SHP77 (cell line): ENCODE measurements around the gene FASLG.
A peak's percentile ranks its signal among the peaks of the same experiment; 100 is the strongest.
"Not testable (repeated sequence)": the region's sequence is repeated elsewhere in the genome, so short reads cannot be mapped to it uniquely, and the experiment has no call there.

Experiments
- DNase-seq, 2 experiments: peaks; one replicate each; lab custom pipeline; 2025; lab: John Stamatoyannopoulos, UW

FASLG gene

DNA sequence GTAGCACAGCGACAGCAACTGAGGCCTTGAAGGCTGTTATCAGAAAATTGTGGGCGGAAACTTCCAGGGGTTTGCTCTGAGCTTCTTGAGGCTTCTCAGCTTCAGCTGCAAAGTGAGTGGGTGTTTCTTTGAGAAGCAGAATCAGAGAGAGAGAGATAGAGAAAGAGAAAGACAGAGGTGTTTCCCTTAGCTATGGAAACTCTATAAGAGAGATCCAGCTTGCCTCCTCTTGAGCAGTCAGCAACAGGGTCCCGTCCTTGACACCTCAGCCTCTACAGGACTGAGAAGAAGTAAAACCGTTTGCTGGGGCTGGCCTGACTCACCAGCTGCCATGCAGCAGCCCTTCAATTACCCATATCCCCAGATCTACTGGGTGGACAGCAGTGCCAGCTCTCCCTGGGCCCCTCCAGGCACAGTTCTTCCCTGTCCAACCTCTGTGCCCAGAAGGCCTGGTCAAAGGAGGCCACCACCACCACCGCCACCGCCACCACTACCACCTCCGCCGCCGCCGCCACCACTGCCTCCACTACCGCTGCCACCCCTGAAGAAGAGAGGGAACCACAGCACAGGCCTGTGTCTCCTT lies at the start of gene FASLG:
Gene FASLG, plus strand, starts transcription at position 233 of the 583 bp plus-strand sequence. Its CDS starts 99 bp downstream, at position 332.
- DNase-seq = no peak

DNA sequence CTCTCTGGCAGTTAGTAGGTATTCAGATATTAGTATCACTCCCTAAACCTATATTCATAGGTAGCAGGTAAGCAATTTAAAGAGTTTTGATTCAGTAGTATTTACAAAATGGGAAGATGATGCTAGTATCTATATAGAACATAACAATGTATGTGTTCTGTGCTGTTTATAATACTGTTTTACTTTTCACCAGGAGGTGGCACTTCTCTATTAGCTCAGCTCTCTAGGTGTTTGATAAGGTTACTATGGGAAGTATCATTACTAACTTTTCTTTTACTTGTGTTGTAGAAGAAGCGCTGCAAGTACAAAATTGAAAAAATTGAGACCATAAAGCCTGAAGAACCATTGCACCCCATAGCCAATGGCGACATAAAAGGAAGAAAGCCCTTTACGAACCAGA lies 49.4 kb upstream of the FASLG start:
- no peak for DNase-seq

GRCh38 chr1:172612478-172612877 lies 46.4 kb upstream of the FASLG start:
- DNase-seq = no peak

DNA sequence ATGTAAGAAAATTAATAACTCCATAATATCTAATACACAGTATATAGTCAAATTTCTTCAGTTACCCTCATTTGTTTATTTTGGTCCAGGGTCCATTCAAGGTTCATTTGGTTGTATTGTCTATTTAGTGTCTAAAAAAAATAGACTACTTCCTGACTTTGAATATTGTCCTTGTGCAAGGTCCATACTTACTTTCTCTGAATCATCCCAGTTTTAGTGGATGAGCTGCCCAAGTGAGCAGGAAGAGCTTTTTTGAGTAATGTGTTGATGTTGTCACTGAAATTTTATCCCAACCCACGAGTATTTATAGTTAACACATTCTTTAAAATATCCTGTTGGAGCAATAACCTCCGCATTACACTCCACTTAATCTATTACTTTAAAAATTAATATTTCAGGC lies 45.6 kb upstream of the FASLG start:
- DNase-seq = no peak

DNA sequence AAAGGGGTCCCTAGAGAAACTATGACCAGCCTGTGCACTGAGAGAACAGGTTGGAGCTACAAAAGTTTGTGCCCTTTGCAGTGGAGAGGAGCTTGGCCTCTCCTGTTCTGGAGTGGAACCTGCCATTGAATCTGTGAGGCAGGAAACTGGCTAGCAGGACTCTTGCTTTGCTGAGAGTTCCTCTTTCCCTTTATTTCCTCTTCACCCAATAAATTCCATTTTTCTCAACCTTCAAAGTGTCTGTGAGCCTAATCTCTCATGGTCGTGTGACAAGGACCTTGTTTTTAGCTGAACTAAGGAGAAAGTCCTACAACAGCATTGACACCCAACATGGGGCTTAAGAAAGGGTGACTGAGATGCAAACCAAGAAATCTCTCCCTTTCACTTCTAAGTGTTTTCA lies 42.7 kb upstream of the FASLG start:
- DNase-seq = no peak

- DNase-seq = no peak
Measured at GRCh38 chr1:172616636-172617035, 42.3 kb upstream of the FASLG start.

DNA sequence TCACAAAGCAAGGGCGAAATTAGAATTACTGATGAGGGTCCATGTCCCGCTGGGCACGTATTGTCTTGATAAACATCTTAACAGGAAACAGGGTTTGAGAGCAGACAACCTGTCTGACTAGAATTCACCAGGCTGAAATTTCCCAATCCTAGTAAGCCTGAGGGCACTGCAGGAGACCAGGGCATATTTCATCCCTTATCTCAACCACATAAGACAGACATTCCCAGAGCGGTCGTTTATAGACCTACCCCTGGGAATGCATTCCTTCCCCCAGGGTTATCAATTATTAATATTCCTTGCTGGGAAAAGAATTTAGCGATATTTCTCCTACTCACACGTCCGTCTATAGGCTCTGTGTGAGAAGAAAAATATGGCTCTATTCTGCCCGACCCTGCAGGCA lies 38.3 kb upstream of the FASLG start:
- not testable (repeated sequence) for DNase-seq

DNA sequence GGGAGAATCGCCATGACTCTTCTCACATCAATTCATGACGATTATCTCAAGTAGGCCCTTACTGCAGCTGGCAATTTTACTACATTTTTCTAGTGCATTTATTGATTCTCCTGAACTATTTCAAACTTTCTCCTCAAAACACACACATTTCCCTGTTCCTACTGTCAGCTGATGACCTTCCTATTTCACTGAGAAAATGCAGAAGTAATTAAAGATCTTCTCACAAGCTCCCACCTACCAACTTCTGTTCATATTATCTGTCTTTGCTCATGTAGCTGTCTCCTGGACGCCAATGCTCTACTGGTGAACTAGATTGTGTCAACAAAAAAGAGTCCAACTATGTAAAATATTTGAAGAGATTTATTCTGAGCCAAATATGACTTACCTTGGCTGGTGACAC lies 36.4 kb upstream of the FASLG start:
- no peak for DNase-seq

DNA sequence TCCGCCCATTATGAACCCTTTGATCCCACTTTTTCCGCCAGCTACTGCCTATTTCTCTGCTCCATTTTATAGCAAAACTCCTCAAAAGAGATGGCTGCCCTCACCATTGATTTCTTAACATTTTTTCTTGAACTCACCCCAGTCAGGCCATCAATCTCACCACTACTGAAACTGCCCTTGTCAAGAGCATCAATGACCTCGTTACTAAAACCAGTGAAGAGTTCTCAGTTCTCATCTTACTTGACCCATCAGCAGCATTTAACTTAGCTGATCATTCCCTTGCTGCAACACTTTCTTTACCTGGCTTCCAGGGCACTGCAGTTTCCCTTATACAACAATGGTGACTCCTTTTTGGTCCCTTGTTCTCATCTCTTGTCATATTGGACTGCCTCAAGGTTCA lies 35.2 kb upstream of the FASLG start:
- DNase-seq = no peak

- no peak for DNase-seq
Measured at GRCh38 chr1:172626845-172627244, 32.1 kb upstream of the FASLG start.

DNA sequence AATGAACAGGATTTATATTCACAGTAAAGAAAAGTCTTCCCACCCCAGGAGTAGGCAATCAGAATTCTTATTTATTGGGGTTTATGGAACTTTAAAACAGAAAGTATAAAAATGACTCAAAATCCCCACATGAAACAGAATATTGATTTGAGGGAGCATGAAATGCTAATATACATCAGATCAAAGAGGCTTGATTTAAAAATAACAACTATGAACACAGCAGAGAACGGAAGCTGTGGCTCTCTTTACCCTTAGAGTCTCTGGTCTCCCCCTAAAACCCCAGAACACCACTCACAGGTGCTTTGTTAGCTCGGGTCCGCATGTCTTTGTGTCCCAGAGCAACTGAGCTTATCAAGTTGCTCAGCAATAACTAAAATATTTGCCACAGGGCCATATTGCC lies 31.2 kb upstream of the FASLG start:
- no peak for DNase-seq

DNA sequence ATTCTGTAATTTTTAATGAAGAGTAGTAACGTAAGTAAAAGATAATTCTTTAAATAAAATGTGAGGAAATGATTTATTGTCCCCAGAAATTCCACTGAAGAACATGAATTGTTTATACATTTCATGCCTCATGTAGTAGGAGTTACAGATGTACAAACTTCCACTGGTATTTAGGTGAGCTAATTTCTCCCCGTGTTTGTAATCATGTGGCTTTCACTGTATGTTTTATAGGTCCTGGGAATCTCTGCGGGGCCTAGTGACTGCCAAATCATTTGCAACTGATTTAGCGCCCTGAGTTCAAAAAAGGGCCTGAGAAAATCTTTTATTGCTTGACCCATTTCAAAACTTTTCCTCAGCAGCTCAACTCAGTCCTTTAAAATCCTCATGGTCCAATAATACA lies 30.5 kb upstream of the FASLG start:
- no peak for DNase-seq

GRCh38 chr1:172629170-172629569 lies 29.7 kb upstream of the FASLG start:
- no peak for DNase-seq

DNA sequence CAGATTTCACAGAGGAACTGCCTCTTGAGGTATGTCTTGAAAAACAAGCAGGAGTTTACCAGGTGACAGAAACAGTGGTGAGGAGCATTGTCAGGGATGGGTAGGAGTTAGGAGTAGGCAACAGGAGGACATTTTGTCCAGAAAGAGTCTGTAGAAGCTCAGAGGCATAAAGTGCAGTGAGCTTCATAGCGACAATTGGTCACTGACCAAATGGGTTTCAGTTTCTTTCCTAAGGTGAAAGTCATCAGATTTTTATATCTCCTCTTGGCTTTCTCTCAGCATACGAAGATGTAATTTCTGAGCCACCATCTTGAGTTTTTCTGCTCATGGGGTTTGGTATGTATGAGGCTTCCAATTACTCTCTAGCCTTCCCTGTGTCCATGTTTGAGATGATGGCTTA lies 29.3 kb upstream of the FASLG start:
- no peak for DNase-seq

GRCh38 chr1:172630056-172630818 lies 28.7 kb upstream of the FASLG start:
- no peak for DNase-seq

GRCh38 chr1:172630868-172631267 lies 28.0 kb upstream of the FASLG start:
- DNase-seq = no peak

DNA sequence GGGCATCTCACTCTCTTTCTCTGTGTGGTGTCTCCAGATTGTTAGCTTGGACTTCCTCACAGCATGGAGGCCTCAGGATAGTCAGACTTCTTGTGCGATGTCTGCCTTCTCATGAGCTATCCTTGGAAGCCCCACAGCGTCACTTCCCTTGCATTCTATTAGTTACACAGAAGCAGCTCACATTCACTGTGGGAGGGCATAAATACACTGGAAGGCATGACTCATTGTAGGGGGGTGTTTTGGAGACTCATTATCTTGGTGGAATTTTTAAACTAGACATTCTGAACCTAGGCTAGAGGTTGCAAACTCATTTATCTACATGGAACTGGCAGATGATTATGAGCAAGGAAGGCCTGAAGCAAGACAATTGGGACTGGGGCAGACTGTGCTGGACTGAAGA lies 21.4 kb upstream of the FASLG start:
- no peak for DNase-seq

- DNase-seq = no peak
Measured at GRCh38 chr1:172638249-172638648, 20.7 kb upstream of the FASLG start.

DNA sequence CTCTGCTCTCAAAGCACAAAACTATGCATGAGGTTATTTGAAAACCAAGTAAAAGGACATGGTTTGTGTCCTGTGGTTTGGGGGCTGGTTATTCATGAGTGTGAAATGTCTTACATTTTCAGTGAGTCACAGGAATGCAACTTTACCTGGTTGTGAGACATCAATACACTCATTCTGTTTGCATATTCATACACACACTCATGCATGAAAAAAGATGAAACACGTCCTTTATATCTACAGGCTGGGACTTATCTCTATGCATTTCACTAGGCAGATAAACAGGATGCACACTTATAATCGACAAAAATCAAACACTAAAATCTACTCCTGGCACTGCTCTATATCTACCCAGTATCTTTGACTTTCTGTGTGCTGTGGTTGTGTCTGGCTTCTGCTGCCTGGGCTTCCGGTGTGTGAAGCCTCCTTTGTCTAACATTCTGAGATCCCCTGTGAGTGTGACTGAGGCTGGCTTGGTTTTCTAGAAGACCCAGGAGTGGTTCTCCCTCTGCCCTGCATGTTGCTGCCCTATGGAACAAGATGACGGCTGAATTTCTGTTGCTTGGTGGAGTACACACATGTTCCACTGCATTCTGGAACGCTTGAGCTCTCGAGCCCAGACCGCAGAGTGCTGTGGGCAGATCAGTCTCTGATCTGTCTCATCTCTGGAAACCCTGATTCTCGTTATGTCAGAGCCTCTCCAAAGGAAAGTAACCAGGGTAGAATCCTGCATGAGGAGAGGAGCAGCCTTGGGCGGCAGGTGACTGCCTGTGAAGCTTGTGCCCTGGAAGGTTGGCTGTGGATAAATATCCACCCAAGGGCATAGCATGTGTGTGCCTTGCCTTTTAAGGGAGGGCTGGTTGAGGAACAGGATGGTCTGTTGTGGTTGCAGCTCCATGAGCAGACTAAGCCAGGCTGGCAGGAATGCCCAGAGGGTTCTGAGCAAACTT lies 19.7 kb upstream of the FASLG start:
- DNase-seq = no peak

DNA sequence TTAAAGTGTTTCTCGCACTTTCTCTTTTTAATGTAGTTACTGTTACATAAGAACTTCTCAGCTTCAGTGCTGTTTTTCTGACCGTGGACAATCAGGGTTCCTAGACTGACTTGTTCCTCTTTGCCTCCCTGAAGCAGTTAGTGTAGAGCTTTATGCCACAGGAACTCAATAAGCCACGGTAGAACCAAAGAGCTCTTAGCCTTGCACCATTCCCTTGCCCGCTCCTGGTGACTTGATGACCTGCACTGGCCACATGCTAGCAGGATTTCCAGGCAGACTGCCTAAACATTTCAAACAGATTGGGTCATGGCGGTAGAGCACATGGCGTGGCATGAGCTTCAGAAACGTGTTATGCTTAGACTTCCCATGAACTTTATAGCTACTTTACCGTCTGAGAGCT lies 18.8 kb upstream of the FASLG start:
- no peak for DNase-seq

DNA sequence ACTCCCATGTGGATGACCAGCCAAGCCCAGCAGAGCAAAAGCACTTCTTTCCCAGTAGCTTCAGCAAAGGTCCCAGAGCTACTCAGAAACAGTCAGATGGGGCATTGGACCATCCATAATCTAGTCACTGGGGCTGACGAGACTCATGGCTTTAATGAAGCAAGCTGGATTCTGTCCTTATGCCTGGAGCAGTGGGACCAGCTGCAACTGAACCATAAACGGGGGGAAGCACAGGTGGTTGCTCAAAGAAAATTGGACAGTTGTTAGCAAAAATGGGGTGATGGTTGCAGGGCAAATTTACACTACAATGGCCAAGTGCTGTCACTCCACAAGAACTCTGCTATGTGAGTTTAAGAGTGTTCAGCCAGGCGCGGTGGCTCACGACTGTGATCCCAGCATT lies 17.4 kb upstream of the FASLG start:
- DNase-seq = no peak

DNA sequence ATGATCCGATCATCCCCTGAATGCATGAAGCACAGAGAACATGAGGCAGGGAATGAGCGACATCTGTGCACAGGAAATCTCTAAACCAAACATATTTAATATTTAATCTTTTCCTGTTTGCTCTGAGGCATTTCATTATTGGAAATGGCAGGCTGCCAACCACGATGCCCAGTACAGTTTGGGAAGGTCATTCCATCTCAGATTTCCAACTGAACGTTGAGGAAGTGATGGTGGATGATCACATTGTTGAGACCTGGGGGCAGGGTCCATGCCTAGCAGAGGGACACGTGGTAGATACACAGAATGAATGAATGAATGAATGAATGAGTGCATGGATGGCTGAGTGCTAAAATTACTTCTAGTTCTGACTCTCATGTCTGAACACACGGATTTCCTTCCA lies 15.9 kb upstream of the FASLG start:
- DNase-seq = peak; percentile 53 to 70

- no peak for DNase-seq
Measured at GRCh38 chr1:172646653-172647052, 12.2 kb upstream of the FASLG start.
